H1 (cell line): ENCODE data around the gene PDE4D. TPM values are rescaled to one million over a fixed set of nuclear protein-coding genes. Genes with fewer than 3 reads are reported as not detected.

Experiments used
- CTCF ChIA-PET: fragments of 300-600 bp; sonication (Branson Sonifier 250); formaldehyde crosslinking; loops from one replicate; lab custom pipeline; 2021; ENCODE audit not compliant: partially characterized antibody; lab: Charles Lee
- POLR2A ChIA-PET: fragments of 300-600 bp; sonication (Branson Sonifier 250); formaldehyde crosslinking; loops from one replicate; lab custom pipeline; 2021; ENCODE audit warnings: inconsistent platforms; ENCODE audit not compliant: partially characterized antibody; lab: Charles Lee
- DNase-seq, 2 experiments: peaks; one replicate each; pipeline versions ENCODE4 v3.0.0 to v3.0.0-alpha.2; 2010 to 2022; ENCODE audit warnings: low spot score in 2 of 2, low read depth in 1 of 2, mixed read lengths in 1 of 2
- FAIRE-seq: peaks from 2 replicates; lab custom pipeline; 2011; peaks lifted over from hg19 to GRCh38; lab: Jason Lieb, UNC
- H2AFZ ChIP-seq: 2 replicates; pipeline ENCODE4 v1.8.1; 2012; ENCODE audit warnings: low read length, inconsistent platforms
- H2AK5ac ChIP-seq: 2 replicates; pipeline ENCODE4 v1.6.1; 2013; ENCODE audit warnings: low read depth, low read length
- H2BK120ac ChIP-seq: replicated peaks from 2 replicates; pipeline ENCODE3; 2013; ENCODE audit warnings: low read depth, low read length, inconsistent platforms
- H2BK12ac ChIP-seq: 2 replicates; pipeline ENCODE4 v1.6.1; 2013; ENCODE audit warnings: low read depth, low read length
- H2BK15ac ChIP-seq: 2 replicates; pipeline ENCODE4 v1.6.1; 2013; ENCODE audit warnings: low read length
- H2BK20ac ChIP-seq: 2 replicates; pipeline ENCODE4 v1.6.1; 2013; ENCODE audit warnings: low read length
- H2BK5ac ChIP-seq: 2 replicates; pipeline ENCODE4 v1.6.1; 2013; ENCODE audit warnings: low read depth, low read length
- H3K14ac ChIP-seq: 2 replicates; pipeline ENCODE4 v1.6.1; 2013; ENCODE audit warnings: inconsistent platforms; ENCODE audit not compliant: insufficient read length
- H3K18ac ChIP-seq: 2 replicates; pipeline ENCODE4 v1.6.1; 2013; ENCODE audit warnings: low read length; ENCODE audit errors: extremely low read depth
- H3K23ac ChIP-seq: 2 replicates; pipeline ENCODE4 v1.6.1; 2013; ENCODE audit warnings: inconsistent platforms; ENCODE audit not compliant: insufficient read length
- H3K23me2 ChIP-seq: 2 replicates; pipeline ENCODE4 v1.6.1; 2013; ENCODE audit warnings: low read depth, low read length
- H3K27ac ChIP-seq: 2 replicates; pipeline ENCODE4 v1.6.1; 2011; ENCODE audit warnings: low read depth, low read length, inconsistent platforms
- H3K27me3 ChIP-seq, 4 experiments: replicated peaks in 1 of 4; 1 replicate in 1 of 4; 2 replicates in 3 of 4; pipeline versions ENCODE4 v1.6.1 to v1.8.1; 2011 to 2013; ENCODE audit warnings: low read length in 3 of 4, mild to moderate bottlenecking in 3 of 4, inconsistent platforms in 2 of 4, mixed read lengths in 2 of 4, moderate library complexity in 1 of 4; ENCODE audit not compliant: control insufficient read depth in 3 of 4, insufficient read depth in 3 of 4; ENCODE audit errors: extremely low read depth in 1 of 4
- H3K36me3 ChIP-seq, 4 experiments: 2 replicates each; pipeline versions ENCODE4 v1.6.1 to v1.8.1; 2011 to 2013; ENCODE audit warnings: mild to moderate bottlenecking in 4 of 4, low read length in 3 of 4, moderate library complexity in 2 of 4, control low read depth in 1 of 4, inconsistent platforms in 1 of 4; ENCODE audit not compliant: insufficient read depth in 4 of 4, control insufficient read depth in 2 of 4
- H3K4ac ChIP-seq: replicated peaks from 2 replicates; pipeline ENCODE3; 2013; ENCODE audit warnings: low read length, low read depth, mixed read lengths, inconsistent platforms; ENCODE audit not compliant: insufficient read length
- H3K4me1 ChIP-seq, 4 experiments: replicated peaks in 1 of 4; 1 replicate in 1 of 4; 2 replicates in 3 of 4; pipeline versions ENCODE4 v1.6.1 to v1.8.1; 2011 to 2013; ENCODE audit warnings: low read length in 3 of 4, inconsistent platforms in 2 of 4, mixed read lengths in 1 of 4; ENCODE audit not compliant: insufficient read depth in 4 of 4, control insufficient read depth in 3 of 4
- H3K4me2 ChIP-seq, 2 experiments: 2 replicates each; pipeline versions ENCODE4 v1.6.1 to v1.8.1; 2011 to 2013; ENCODE audit warnings: low read depth in 2 of 2, low read length in 2 of 2, control low read depth in 1 of 2, inconsistent platforms in 1 of 2, mild to moderate bottlenecking in 1 of 2; ENCODE audit not compliant: insufficient read depth in 1 of 2
- H3K4me3 ChIP-seq, 4 experiments: fragments of 200-600, 300-600 bp in 1 of 4; sonication (generic), shearing (Covaris generic), sonication (Bioruptor Twin) in 1 of 4; 2 replicates each; pipeline versions ENCODE4 v1.5.1 to v1.8.1; 2011 to 2016; ENCODE audit warnings: low read length in 4 of 4, low read depth in 3 of 4, control low read depth in 2 of 4, inconsistent platforms in 2 of 4, mild to moderate bottlenecking in 2 of 4, mixed read lengths in 1 of 4, moderate library complexity in 1 of 4; ENCODE audit not compliant: insufficient read depth in 2 of 4; ENCODE audit errors: extremely low read depth in 1 of 4
- H3K56ac ChIP-seq: replicated peaks from 2 replicates; pipeline ENCODE3; 2013; ENCODE audit warnings: low read depth, mild to moderate bottlenecking, mixed read lengths, low read length, inconsistent platforms; ENCODE audit not compliant: insufficient read length
- H3K79me1 ChIP-seq: 2 replicates; pipeline ENCODE4 v1.6.1; 2013; ENCODE audit warnings: low read depth, low read length, control low read depth
- H3K79me2 ChIP-seq, 2 experiments: 2 replicates each; pipeline versions ENCODE4 v1.6.1 to v1.8.1; 2012 to 2013; ENCODE audit warnings: low read length in 2 of 2, mild to moderate bottlenecking in 2 of 2, inconsistent platforms in 1 of 2; ENCODE audit not compliant: insufficient read depth in 2 of 2, control insufficient read depth in 1 of 2
- H3K9ac ChIP-seq, 4 experiments: replicated peaks in 1 of 4; 1 replicate in 1 of 4; 2 replicates in 3 of 4; pipeline versions ENCODE4 v1.6.1 to v1.8.1; 2011 to 2013; ENCODE audit warnings: low read depth in 3 of 4, low read length in 3 of 4, control low read depth in 2 of 4, mild to moderate bottlenecking in 2 of 4, moderate library complexity in 2 of 4, inconsistent platforms in 1 of 4; ENCODE audit errors: extremely low read depth in 1 of 4
- H3K9me3 ChIP-seq, 2 experiments: 2 replicates each; pipeline versions ENCODE4 v1.6.1 to v1.8.1; 2012 to 2013; ENCODE audit warnings: mild to moderate bottlenecking in 2 of 2, moderate library complexity in 2 of 2, control low read depth in 1 of 2, inconsistent platforms in 1 of 2, low read depth in 1 of 2, low read length in 1 of 2, mixed read lengths in 1 of 2; ENCODE audit not compliant: insufficient read depth in 2 of 2
- H4K20me1 ChIP-seq, 2 experiments: replicated peaks in 1 of 2; 2 replicates each; pipeline versions ENCODE3 to v1.8.1; 2011 to 2013; ENCODE audit warnings: inconsistent platforms in 2 of 2, low read length in 2 of 2, mild to moderate bottlenecking in 1 of 2; ENCODE audit not compliant: insufficient read depth in 2 of 2, control insufficient read depth in 1 of 2
- H4K5ac ChIP-seq: 2 replicates; pipeline ENCODE4 v1.6.1; 2013; ENCODE audit warnings: low read length, low read depth, mixed read lengths, inconsistent platforms; ENCODE audit not compliant: insufficient read length
- H4K8ac ChIP-seq: 2 replicates; pipeline ENCODE4 v1.8.0; 2013; ENCODE audit warnings: mild to moderate bottlenecking, moderate library complexity, low read length, inconsistent platforms; ENCODE audit not compliant: insufficient read depth; ENCODE audit errors: extremely low read depth
- H4K91ac ChIP-seq: replicated peaks from 2 replicates; pipeline ENCODE3; 2013; ENCODE audit warnings: low read length, mixed read lengths, inconsistent platforms; ENCODE audit not compliant: insufficient read length
- CTBP2 ChIP-seq: IDR thresholded peaks from 2 replicates; pipeline ENCODE4 v1.7.0; 2011; ENCODE audit warnings: borderline replicate concordance, mild to moderate bottlenecking, moderate library complexity, mixed read lengths, low read length; ENCODE audit not compliant: insufficient read depth, insufficient read length
- E2F6 ChIP-seq: IDR thresholded peaks from 2 replicates; pipeline ENCODE4 v1.6.1; 2012; ENCODE audit warnings: inconsistent platforms
- EGR1 ChIP-seq: IDR thresholded peaks from 2 replicates; pipeline ENCODE4 v1.6.1; 2011; ENCODE audit warnings: low read depth, low read length, borderline replicate concordance
- GTF2F1 ChIP-seq: IDR thresholded peaks from 2 replicates; pipeline ENCODE4 v1.6.1; 2012; ENCODE audit warnings: low read depth, low read length, improper control_type of control experiment, borderline replicate concordance
- HDAC2 ChIP-seq, 2 experiments: fragments of 300-600 bp in 1 of 2; sonication (generic) in 1 of 2; IDR thresholded peaks; 2 replicates each; pipeline ENCODE4 v1.6.1; 2011 to 2012; ENCODE audit warnings: low read depth in 2 of 2, low read length in 2 of 2, mild to moderate bottlenecking in 2 of 2, moderate library complexity in 2 of 2, borderline replicate concordance in 1 of 2, inconsistent platforms in 1 of 2
- KDM4A ChIP-seq: IDR thresholded peaks from one replicate; pipeline ENCODE4 v1.7.1; 2012; ENCODE audit warnings: low read depth, mild to moderate bottlenecking, moderate library complexity, low read length, inconsistent platforms; ENCODE audit not compliant: severe bottlenecking
- NANOG ChIP-seq: IDR thresholded peaks from 2 replicates; pipeline ENCODE4 v1.6.1; 2011; ENCODE audit warnings: low read length, low read depth, mild to moderate bottlenecking, inconsistent platforms; ENCODE audit not compliant: insufficient read depth, poor library complexity, severe bottlenecking
- SIX5 ChIP-seq: IDR thresholded peaks from 2 replicates; pipeline ENCODE4 v1.6.1; 2011; ENCODE audit warnings: mild to moderate bottlenecking, low read depth, low read length
- SP4 ChIP-seq: IDR thresholded peaks from 2 replicates; pipeline ENCODE4 v1.6.1; 2012; ENCODE audit warnings: low read length, inconsistent platforms
- TAF1 ChIP-seq: IDR thresholded peaks from 2 replicates; pipeline ENCODE4 v1.6.1; 2011; ENCODE audit warnings: mild to moderate bottlenecking, low read depth, low read length
- WGBS, 2 experiments: shearing (Covaris generic) in 1 of 2; methylation state at CpG; one replicate each; pipeline versions ENCODE4 v1.1.6 to v1.1.7; 2013 to 2015; ENCODE audit warnings: low lambda C conversion rate in 2 of 2, mixed read lengths in 2 of 2, inconsistent platforms in 1 of 2, low coverage in 1 of 2, missing lambda C conversion rate in 1 of 2; ENCODE audit not compliant: insufficient replicate concordance in 2 of 2, insufficient coverage in 1 of 2, insufficient read length in 1 of 2; ENCODE audit errors: extremely low coverage in 1 of 2, missing lambda C conversion rate in 1 of 2; 5-methylcytosine and 5-hydroxymethylcytosine counted together
- polyA plus RNA-seq, 7 experiments: library from polyadenylated mRNA; depleted of rRNA in 3 of 7; stranded (reverse) in 5 of 7; unstranded in 2 of 7; fragments of >200 nt in 5 of 7; fragments of 200-250 nt in 2 of 7; gene quantifications; 1 replicate in 5 of 7; 2 replicates in 1 of 7; 4 replicates in 1 of 7; pipeline versions ENCODE4 v1.2.1 to v1.2.3, GENCODE V29; 2011 to 2013; ENCODE audit warnings: missing spikeins in 2 of 7, mixed read lengths in 2 of 7
- total RNA-seq: library from RNA; stranded (reverse); fragmentation: NEBNext Ultra II Directional; extraction: Animal tissue kit (Norgen Biotek cat#: 25700); gene quantifications from 2 replicates; pipeline ENCODE4 v1.2.1, GENCODE V29; 2021

The PDE4D gene
- total and polyA plus RNA-seq, 2 of the 8 experiments (the other 6 are each of a cell fraction or from before 2014, with no cell fraction given) = 2.3 to 3.7 TPM

GRCh38 chr5:59694411-59694810, 199.1 kb downstream of the PDE4D start:
- no peak overlapping the region for H3K4me2 ChIP-seq
- no peak overlapping the region for H2BK5ac ChIP-seq
- no peaks in the 10 kb centered on the region for H3K36me3 ChIP-seq
- no peak overlapping the region for H2AFZ ChIP-seq
- H3K27ac ChIP-seq = no peak overlapping the region
- H3K27me3 ChIP-seq = no peaks in the 10 kb centered on the region
- H2BK12ac ChIP-seq = no peak overlapping the region
- H3K23ac ChIP-seq = no peak overlapping the region
- H4K5ac ChIP-seq = no peak overlapping the region
- H3K79me1 ChIP-seq = no peaks in the 10 kb centered on the region
- CTCF ChIA-PET = interaction anchor here (1.8 kb wide), 1 partner anchor 31 kb away, joined by 6 read pairs; no protein-coding TSS in a partner anchor
- H4K8ac ChIP-seq = no peak overlapping the region
- no peak overlapping the region for H3K56ac ChIP-seq
- H4K20me1 ChIP-seq = no peaks in the 10 kb centered on the region
- H3K23me2 ChIP-seq = no peaks in the 10 kb centered on the region
- 97% methylated on average over 4 of the region's 4 CpGs; no CpG with 5 or more reads in 1 of the 2 experiments for WGBS, 2 experiments
- no peak overlapping the region for H3K4ac ChIP-seq
- TF ChIP-seq KDM4A = no peak
- no peak for TF ChIP-seq HDAC2 (IDR thresholded peaks at IDR 0.05; ENCODE audit: borderline replicate concordance in 1 of 2, low read depth in 2 of 2, low read length in 2 of 2)
- TF ChIP-seq NANOG = no peak
- no peak for TF ChIP-seq GTF2F1
- TF ChIP-seq E2F6 = no peak
- TF ChIP-seq EGR1 = no peak
- no peak for TF ChIP-seq CTBP2
- no peak for TF ChIP-seq TAF1
- no peak for TF ChIP-seq SIX5
- no peak for TF ChIP-seq SP4
- POLR2A ChIA-PET = no interaction called here
- H3K79me2 ChIP-seq = no peaks in the 10 kb centered on the region
- H3K9ac ChIP-seq = no peak overlapping the region
- H3K14ac ChIP-seq = no peak overlapping the region
- H3K18ac ChIP-seq = no peak overlapping the region
- H4K91ac ChIP-seq = no peak overlapping the region
- no peaks in the 10 kb centered on the region for H3K4me1 ChIP-seq
- no peaks in the 10 kb centered on the region for H3K9me3 ChIP-seq
- no peak for FAIRE-seq
- H3K4me3 ChIP-seq = no peak overlapping the region
- H2AK5ac ChIP-seq = no peak overlapping the region
- H2BK20ac ChIP-seq = no peak overlapping the region
- no peak overlapping the region for H2BK120ac ChIP-seq
- no peak overlapping the region for H2BK15ac ChIP-seq
- no peak for DNase-seq
